Measurements from ENCODE around the gene FCHSD2.

DNA sequence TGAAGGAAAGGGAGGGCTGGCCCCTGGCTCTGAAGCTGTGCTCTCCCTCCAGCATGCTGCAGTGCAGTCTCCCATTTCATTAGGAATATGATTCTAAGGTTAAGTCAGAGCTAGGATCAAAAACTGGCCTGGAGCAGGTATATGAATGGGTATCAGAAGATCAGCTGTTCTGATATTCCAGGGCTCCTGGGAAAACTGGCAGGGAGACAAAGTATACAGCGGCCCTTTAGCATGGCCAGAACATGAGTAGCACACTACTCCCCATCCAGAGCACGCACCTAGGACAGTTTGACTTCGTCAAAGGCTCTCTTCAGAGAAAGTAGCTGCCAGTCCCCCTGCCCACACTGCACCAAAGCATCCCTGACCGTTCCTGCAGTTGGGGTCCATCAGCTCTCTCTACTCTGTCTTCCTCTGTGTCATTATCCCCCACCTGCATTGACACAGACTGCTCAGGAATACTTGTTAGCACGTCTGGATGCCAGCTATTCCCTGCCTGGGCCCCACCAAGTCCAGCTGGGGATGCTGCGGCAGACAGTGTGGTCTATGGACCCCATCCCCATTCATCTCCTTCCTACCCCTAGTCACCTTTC is 4.0 kb upstream of the FCHSD2 start:
- TF ChIP-seq, protein P1, sequence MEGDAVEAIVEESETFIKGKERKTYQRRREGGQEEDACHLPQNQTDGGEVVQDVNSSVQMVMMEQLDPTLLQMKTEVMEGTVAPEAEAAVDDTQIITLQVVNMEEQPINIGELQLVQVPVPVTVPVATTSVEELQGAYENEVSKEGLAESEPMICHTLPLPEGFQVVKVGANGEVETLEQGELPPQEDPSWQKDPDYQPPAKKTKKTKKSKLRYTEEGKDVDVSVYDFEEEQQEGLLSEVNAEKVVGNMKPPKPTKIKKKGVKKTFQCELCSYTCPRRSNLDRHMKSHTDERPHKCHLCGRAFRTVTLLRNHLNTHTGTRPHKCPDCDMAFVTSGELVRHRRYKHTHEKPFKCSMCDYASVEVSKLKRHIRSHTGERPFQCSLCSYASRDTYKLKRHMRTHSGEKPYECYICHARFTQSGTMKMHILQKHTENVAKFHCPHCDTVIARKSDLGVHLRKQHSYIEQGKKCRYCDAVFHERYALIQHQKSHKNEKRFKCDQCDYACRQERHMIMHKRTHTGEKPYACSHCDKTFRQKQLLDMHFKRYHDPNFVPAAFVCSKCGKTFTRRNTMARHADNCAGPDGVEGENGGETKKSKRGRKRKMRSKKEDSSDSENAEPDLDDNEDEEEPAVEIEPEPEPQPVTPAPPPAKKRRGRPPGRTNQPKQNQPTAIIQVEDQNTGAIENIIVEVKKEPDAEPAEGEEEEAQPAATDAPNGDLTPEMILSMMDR (IDR thresholded peaks at IDR 0.05; ENCODE audit: low read length) = no peak
- no peak for TF ChIP-seq EZH2 (IDR thresholded peaks at IDR 0.05; ENCODE audit: borderline replicate concordance, low read length)

Data from OCI-LY1 (cell line).